Measurements from ENCODE around the gene E2F3.

E2F3 gene

GRCh38 chr6:20402342-20403069, 827 bp downstream of the E2F3 start:
- FAIRE-seq, result no peak
- DNase-seq (ENCODE audit: low spot score), result peak; percentile 39

GRCh38 chr6:20403070-20403765, 1.5 kb downstream of the E2F3 start:
- no peak for FAIRE-seq
- DNase-seq (ENCODE audit: low spot score), result peak; percentile 77

- peak; percentile 23 for DNase-seq (ENCODE audit: low spot score)
- FAIRE-seq, result no peak
Observed at GRCh38 chr6:20403766-20404640, 2.3 kb downstream of the E2F3 start.

- DNase-seq (ENCODE audit: low spot score) (peak; percentile 67), FAIRE-seq (peak; percentile 49)
Observed at GRCh38 chr6:20404641-20405032, 3.0 kb downstream of the E2F3 start.

GRCh38 chr6:20408851-20409250, 7.2 kb downstream of the E2F3 start:
- DNase-seq (ENCODE audit: low spot score) (no peak), FAIRE-seq (no peak)

- DNase-seq (ENCODE audit: low spot score) (no peak), FAIRE-seq (no peak)
Observed at GRCh38 chr6:20409427-20409971, 7.8 kb downstream of the E2F3 start.

GRCh38 chr6:20411544-20411943, 9.9 kb downstream of the E2F3 start:
- FAIRE-seq (no peak), DNase-seq (ENCODE audit: low spot score) (no peak)

- FAIRE-seq (no peak), DNase-seq (ENCODE audit: low spot score) (no peak)
Observed at GRCh38 chr6:20411953-20412681, 10.4 kb downstream of the E2F3 start.

GRCh38 chr6:20412682-20413073, 11.0 kb downstream of the E2F3 start:
- FAIRE-seq (no peak), DNase-seq (ENCODE audit: low spot score) (no peak)

- FAIRE-seq, result no peak
- no peak for DNase-seq (ENCODE audit: low spot score)
Observed at GRCh38 chr6:20413826-20414225, 12.1 kb downstream of the E2F3 start.

GRCh38 chr6:20414711-20415110, 13.0 kb downstream of the E2F3 start:
- no peak for DNase-seq (ENCODE audit: low spot score)
- FAIRE-seq, result no peak

- DNase-seq (ENCODE audit: low spot score) (no peak), FAIRE-seq (no peak)
Observed at GRCh38 chr6:20415304-20415703, 13.6 kb downstream of the E2F3 start.

- FAIRE-seq, result no peak
- no peak for DNase-seq (ENCODE audit: low spot score)
Observed at GRCh38 chr6:20415712-20416454, 14.2 kb downstream of the E2F3 start.

GRCh38 chr6:20416567-20417345, 15.1 kb downstream of the E2F3 start:
- no peak for FAIRE-seq
- no peak for DNase-seq (ENCODE audit: low spot score)

GRCh38 chr6:20417819-20418218, 16.1 kb downstream of the E2F3 start:
- DNase-seq (ENCODE audit: low spot score), result no peak

GRCh38 chr6:20426177-20427082, 24.8 kb downstream of the E2F3 start:
- FAIRE-seq, result peak; percentile 56
- DNase-seq (ENCODE audit: low spot score), result peak; percentile 29

More at GRCh38 chr6:20417819-20418218, 16.1 kb downstream of the E2F3 start:
- no peak for FAIRE-seq

- FAIRE-seq, result no peak
- no peak for DNase-seq (ENCODE audit: low spot score)
Observed at GRCh38 chr6:20427856-20428255, 26.2 kb downstream of the E2F3 start.

- no peak for FAIRE-seq
- DNase-seq (ENCODE audit: low spot score), result no peak
Observed at GRCh38 chr6:20432692-20433091, 31.0 kb downstream of the E2F3 start.
